Smooth muscle cell (in vitro differentiated cells): ENCODE data around the gene TMED3. TPM values are rescaled to one million over a fixed set of nuclear protein-coding genes. Genes with fewer than 3 reads are reported as not detected.

Experiments used
- DNase-seq: peaks from one replicate; lab custom pipeline; 2025; ENCODE audit not compliant: unreplicated experiment; lab: John Stamatoyannopoulos, UW
- H2AFZ ChIP-seq: fragments of 200-600 bp; sonication (generic); 2 replicates; pipeline ENCODE4 v1.6.0; 2016; ENCODE audit warnings: antibody characterized with exemption, low read depth, mild to moderate bottlenecking
- H3F3A ChIP-seq: fragments of 200-600 bp; sonication (generic); 2 replicates; pipeline ENCODE4 v1.6.0; 2017; ENCODE audit warnings: antibody characterized with exemption, low read depth
- H3K27ac ChIP-seq: fragments of 200-600 bp; sonication (generic); 2 replicates; pipeline ENCODE4 v1.5.1; 2016; ENCODE audit warnings: low read depth, mild to moderate bottlenecking
- H3K27me3 ChIP-seq: fragments of 200-600 bp; sonication (generic); 2 replicates; pipeline ENCODE4 v1.6.1; 2016; ENCODE audit warnings: low read depth, mild to moderate bottlenecking
- H3K36me3 ChIP-seq: fragments of 200-600 bp; sonication (generic); 2 replicates; pipeline ENCODE4 v1.5.1; 2016; ENCODE audit warnings: low read depth
- H3K4me1 ChIP-seq: fragments of 200-600 bp; sonication (generic); 2 replicates; pipeline ENCODE4 v1.5.1; 2016; ENCODE audit warnings: low read depth
- H3K4me2 ChIP-seq: fragments of 200-600 bp; sonication (generic); 2 replicates; pipeline ENCODE4 v1.6.0; 2016; ENCODE audit warnings: mild to moderate bottlenecking
- H3K4me3 ChIP-seq: fragments of 200-600 bp; sonication (generic); 2 replicates; pipeline ENCODE4 v1.5.1; 2016; ENCODE audit warnings: mild to moderate bottlenecking
- H3K79me2 ChIP-seq: fragments of 200-600 bp; sonication (generic); 2 replicates; pipeline ENCODE4 v1.6.0; 2016; ENCODE audit warnings: low read depth, mild to moderate bottlenecking
- H3K9ac ChIP-seq: fragments of 200-600 bp; sonication (generic); 2 replicates; pipeline ENCODE4 v1.6.0; 2016; ENCODE audit warnings: low read depth
- H3K9me3 ChIP-seq: fragments of 200-600 bp; sonication (generic); replicated peaks from 2 replicates; pipeline ENCODE4 v1.5.1; 2016; ENCODE audit warnings: low read depth
- H4K20me1 ChIP-seq: fragments of 200-600 bp; sonication (generic); 2 replicates; pipeline ENCODE4 v1.6.0; 2016; ENCODE audit warnings: low read depth
- WGBS: methylation state at CpG from one replicate; pipeline ENCODE4 v1.1.7; 2016; ENCODE audit warnings: low lambda C conversion rate; 5-methylcytosine and 5-hydroxymethylcytosine counted together
- polyA plus RNA-seq: library from polyadenylated mRNA; unstranded; fragments of >200 nt; fragmentation: Nextera tagmentation; extraction: Ambion mirVana; gene quantifications from 2 replicates; pipeline ENCODE4 v1.2.1, GENCODE V29; 2016
- total RNA-seq: library from RNA; depleted of rRNA; stranded (reverse); fragments of >200 nt; gene quantifications from 2 replicates; pipeline ENCODE4 v1.2.3, GENCODE V29; 2014
- TF ChIP-seq, protein P1 (sequence below): fragments of 200-600 bp; sonication (generic); IDR thresholded peaks from 2 replicates; pipeline ENCODE4 v1.5.1; 2017; ENCODE audit warnings: borderline replicate concordance, mild to moderate bottlenecking, antibody characterized with exemption; ENCODE audit not compliant: insufficient read depth, poor library complexity, severe bottlenecking

TMED3 gene
- total and polyA plus RNA-seq, 2 experiments from 2014 or later: 222 to 228 TPM

GRCh38 chr15:79265987-79266579 is 44.8 kb upstream of the TMED3 start:
- no peaks in the 10 kb centered on the region for H3K36me3 ChIP-seq
- peaks cover 21% of the 10 kb centered on the region for H3K27me3 ChIP-seq
- H2AFZ ChIP-seq: no peak overlapping the region
- H3K79me2 ChIP-seq: no peaks in the 10 kb centered on the region
- no peaks in the 10 kb centered on the region for H3K9me3 ChIP-seq
- H3K4me2 ChIP-seq: no peak overlapping the region
- TF ChIP-seq, protein P1, sequence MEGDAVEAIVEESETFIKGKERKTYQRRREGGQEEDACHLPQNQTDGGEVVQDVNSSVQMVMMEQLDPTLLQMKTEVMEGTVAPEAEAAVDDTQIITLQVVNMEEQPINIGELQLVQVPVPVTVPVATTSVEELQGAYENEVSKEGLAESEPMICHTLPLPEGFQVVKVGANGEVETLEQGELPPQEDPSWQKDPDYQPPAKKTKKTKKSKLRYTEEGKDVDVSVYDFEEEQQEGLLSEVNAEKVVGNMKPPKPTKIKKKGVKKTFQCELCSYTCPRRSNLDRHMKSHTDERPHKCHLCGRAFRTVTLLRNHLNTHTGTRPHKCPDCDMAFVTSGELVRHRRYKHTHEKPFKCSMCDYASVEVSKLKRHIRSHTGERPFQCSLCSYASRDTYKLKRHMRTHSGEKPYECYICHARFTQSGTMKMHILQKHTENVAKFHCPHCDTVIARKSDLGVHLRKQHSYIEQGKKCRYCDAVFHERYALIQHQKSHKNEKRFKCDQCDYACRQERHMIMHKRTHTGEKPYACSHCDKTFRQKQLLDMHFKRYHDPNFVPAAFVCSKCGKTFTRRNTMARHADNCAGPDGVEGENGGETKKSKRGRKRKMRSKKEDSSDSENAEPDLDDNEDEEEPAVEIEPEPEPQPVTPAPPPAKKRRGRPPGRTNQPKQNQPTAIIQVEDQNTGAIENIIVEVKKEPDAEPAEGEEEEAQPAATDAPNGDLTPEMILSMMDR: no peak
- 92% methylated on average over 3 of the region's 3 CpGs for WGBS
- H3K9ac ChIP-seq: no peak overlapping the region
- H4K20me1 ChIP-seq: no peaks in the 10 kb centered on the region
- no peak overlapping the region for H3K4me3 ChIP-seq
- no peaks in the 10 kb centered on the region for H3K4me1 ChIP-seq
- DNase-seq: no peak
- H3F3A ChIP-seq: no peaks in the 10 kb centered on the region
- no peak overlapping the region for H3K27ac ChIP-seq

DNA sequence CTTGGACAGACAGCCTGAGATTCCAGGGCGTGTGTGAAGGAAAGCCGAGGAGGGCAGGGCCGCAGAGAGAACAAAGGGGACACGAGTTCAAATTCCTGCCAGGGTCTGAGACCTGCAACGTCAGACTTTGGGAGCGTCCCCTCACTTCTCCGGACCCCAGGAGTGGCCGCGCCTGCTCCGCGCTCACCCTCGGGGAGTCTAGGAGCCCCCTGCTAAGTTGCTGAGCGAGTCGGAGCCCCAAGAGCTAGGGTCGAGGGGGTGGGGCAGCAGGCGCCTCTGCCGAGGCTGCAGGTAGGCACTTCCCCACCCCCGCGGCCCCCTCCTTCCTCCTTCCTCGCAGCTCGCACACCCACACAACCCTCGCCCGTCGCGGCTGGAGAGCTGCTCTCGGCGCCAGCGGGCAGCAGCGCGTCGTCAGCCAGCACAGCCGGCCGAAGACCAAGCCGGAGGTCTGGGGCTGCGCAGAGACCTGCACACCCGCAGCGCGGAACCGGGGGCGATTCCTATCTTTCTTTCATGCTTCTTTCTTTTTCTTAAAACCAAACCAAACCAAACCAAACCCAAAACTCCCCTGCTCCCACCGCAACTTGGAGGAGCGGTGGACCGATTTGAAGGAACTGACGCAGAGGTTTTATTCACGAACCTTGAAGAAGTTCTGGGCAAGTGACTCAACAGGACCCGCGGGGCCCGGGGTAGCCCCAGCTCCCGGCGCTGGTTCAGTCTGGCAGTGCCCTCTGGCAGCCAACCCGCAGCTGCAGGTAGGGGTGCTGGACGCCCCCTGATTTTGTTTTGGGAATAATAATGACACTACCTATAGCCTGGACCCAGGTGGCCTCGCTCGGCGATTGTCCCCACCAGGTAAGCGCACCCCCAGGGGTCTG is 28.3 kb upstream of the TMED3 start, which contains the start of gene ANKRD34C:
Gene ANKRD34C (plus strand): TSS at position 352 of the 881 bp plus-strand sequence. CDS start 10,563 bp downstream, outside the sequence.
- no peak within 1 kb of the TSS for H3K4me2 ChIP-seq
- no peaks in the 10 kb centered on the region for H3K79me2 ChIP-seq
- H4K20me1 ChIP-seq: no peaks in the 10 kb centered on the region
- no peak for DNase-seq
- H3K9me3 ChIP-seq: no peaks in the 10 kb centered on the region
- no peaks in the 10 kb centered on the region for H3K36me3 ChIP-seq
- H3K9ac ChIP-seq: no peak within 1 kb of the TSS
- TF ChIP-seq, protein P1: no peak
- no peak within 1 kb of the TSS for H3K4me3 ChIP-seq
- 14% methylated on average over 52 of the region's 56 CpGs for WGBS
- peaks cover 90% of the 10 kb centered on the region for H3K27me3 ChIP-seq
- no peaks in the 10 kb centered on the region for H3K4me1 ChIP-seq
- H3K27ac ChIP-seq: no peak within 1 kb of the TSS
- H2AFZ ChIP-seq: no peak within 1 kb of the TSS
- no peaks in the 10 kb centered on the region for H3F3A ChIP-seq

GRCh38 chr15:79283252-79284048 is 27.5 kb upstream of the TMED3 start:
- Histone ChIP-seq H3F3A (no peaks in the 10 kb centered on the region), H4K20me1 (no peaks in the 10 kb centered on the region), H3K9ac (no peak overlapping the region), H2AFZ (no peak overlapping the region), H3K36me3 (no peaks in the 10 kb centered on the region), H3K9me3 (no peaks in the 10 kb centered on the region), H3K4me1 (no peaks in the 10 kb centered on the region), H3K27me3 (peaks cover 89% of the 10 kb centered on the region), H3K4me3 (no peak overlapping the region), H3K79me2 (no peaks in the 10 kb centered on the region), H3K27ac (no peak overlapping the region), H3K4me2 (peak overlapping the region; percentile 73)
- 18% methylated on average over 46 of the region's 46 CpGs for WGBS
- TF ChIP-seq, protein P1: no peak
- DNase-seq: peak; percentile 26
